ENCODE data around the gene NBEA. TPM values are rescaled to one million over a fixed set of nuclear protein-coding genes. Genes with fewer than 3 reads are reported as not detected.

NBEA gene
- total RNA-seq, 1 experiment from 2014 or later = 3.3 TPM

DNA sequence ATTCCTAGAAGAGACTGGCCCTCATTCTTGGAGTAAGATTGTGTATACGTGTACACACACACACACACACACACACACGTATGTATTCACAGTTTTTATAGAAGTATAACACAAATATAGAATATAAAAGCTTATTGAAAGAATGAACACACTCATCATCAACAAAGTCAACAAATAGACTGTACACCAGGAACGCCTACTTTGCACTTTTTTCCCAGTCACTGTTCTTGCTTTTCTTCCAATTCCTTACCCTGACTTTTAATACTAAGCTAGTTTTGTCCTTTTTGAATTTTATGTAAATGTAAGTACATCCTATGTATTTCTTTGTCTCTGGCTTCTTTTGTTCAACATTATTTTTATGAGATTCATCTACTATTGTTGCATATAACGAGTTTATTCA lies 269.9 kb downstream of the NBEA start:
- TF ChIP-seq CTCF (IDR thresholded peaks at IDR 0.05; ENCODE audit: unreplicated experiment) = no peak
- Mint-ChIP-seq H3K9me3 (ENCODE audit: unreplicated experiment) (no peaks in the 10 kb centered on the region), H3K4me1 (ENCODE audit: insufficient read depth, unreplicated experiment) (no peaks in the 10 kb centered on the region), H3K4me3 (ENCODE audit: unreplicated experiment) (no peak overlapping the region), H3K36me3 (ENCODE audit: insufficient read depth, unreplicated experiment) (no peaks in the 10 kb centered on the region), H3K27me3 (ENCODE audit: insufficient read depth, unreplicated experiment) (no peaks in the 10 kb centered on the region), H3K27ac (ENCODE audit: low read depth, unreplicated experiment) (no peak overlapping the region)
- ChIA-PET CTCF (interaction anchor here (1.3 to 2.5 kb wide), 2 partner anchors 511 to 577 kb away, joined by 3 to 7 read pairs; no protein-coding TSS in a partner anchor), POLR2A (no interaction called here)
- intact Hi-C loops (cut with micrococcal nuclease) = loop anchor here (5.0 kb wide), 1 partner anchor 575 kb away; no protein-coding TSS in a partner anchor
- no TSS peak for BruUV-seq (replicated peaks)
- DNase-seq (ENCODE audit: unreplicated experiment) = no peak

DNA sequence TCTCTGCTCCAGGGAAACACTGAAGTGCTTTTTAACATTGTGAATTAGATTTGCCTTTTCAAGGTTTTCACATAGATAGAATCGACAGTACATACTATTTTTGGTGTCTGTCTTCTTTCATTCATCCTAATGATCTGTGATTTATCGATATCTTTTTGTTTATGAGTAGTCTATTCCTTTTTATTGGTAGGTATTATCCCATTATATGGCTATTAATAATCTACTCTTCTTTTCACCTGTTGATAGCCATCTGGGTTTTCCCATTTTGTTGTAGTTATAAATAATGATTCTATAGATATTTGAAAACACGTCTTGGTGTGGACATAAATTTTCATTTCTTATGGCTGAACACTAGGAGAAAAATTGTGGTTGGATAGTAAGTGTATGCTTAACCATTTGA lies 271.8 kb downstream of the NBEA start:
- ChIA-PET CTCF (no interaction called here), POLR2A (no interaction called here)
- no peak for TF ChIP-seq CTCF (IDR thresholded peaks at IDR 0.05; ENCODE audit: unreplicated experiment)
- no peaks in the 10 kb centered on the region for H3K27me3 Mint-ChIP-seq (ENCODE audit: insufficient read depth, unreplicated experiment)
- intact Hi-C loops (cut with micrococcal nuclease) = loop anchor here (5.0 kb wide), 1 partner anchor 573 kb away; no protein-coding TSS in a partner anchor
- H3K9me3 Mint-ChIP-seq (ENCODE audit: unreplicated experiment) = no peaks in the 10 kb centered on the region
- no peak overlapping the region for H3K4me3 Mint-ChIP-seq (ENCODE audit: unreplicated experiment)
- DNase-seq (ENCODE audit: unreplicated experiment) = no peak
- H3K4me1 Mint-ChIP-seq (ENCODE audit: insufficient read depth, unreplicated experiment) = no peaks in the 10 kb centered on the region
- BruUV-seq (replicated peaks) = no TSS peak
- H3K36me3 Mint-ChIP-seq (ENCODE audit: insufficient read depth, unreplicated experiment) = no peaks in the 10 kb centered on the region
- no peak overlapping the region for H3K27ac Mint-ChIP-seq (ENCODE audit: low read depth, unreplicated experiment)

DNA sequence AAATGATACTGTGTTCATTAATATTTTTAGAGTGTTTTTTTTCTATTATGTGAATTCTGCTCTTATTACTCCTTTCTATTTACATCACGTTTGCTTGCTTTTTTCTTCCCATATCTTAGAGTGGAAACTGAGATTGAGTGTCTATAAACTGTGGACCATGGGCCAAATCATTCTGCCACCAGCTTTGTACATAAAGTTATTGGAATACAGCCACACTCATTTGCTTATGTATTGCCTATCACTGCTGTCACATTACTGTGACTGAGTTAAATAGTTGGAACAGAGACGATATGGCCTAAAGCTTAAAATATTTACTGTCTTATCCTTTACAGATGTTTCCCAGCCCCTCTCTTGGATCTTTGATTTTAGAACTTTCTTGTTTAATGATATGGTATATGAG lies 274.1 kb downstream of the NBEA start:
- no peak for TF ChIP-seq CTCF (IDR thresholded peaks at IDR 0.05; ENCODE audit: unreplicated experiment)
- no peaks in the 10 kb centered on the region for H3K4me1 Mint-ChIP-seq (ENCODE audit: insufficient read depth, unreplicated experiment)
- no TSS peak for BruUV-seq (replicated peaks)
- no peak overlapping the region for H3K27ac Mint-ChIP-seq (ENCODE audit: low read depth, unreplicated experiment)
- no peak overlapping the region for H3K4me3 Mint-ChIP-seq (ENCODE audit: unreplicated experiment)
- no peaks in the 10 kb centered on the region for H3K9me3 Mint-ChIP-seq (ENCODE audit: unreplicated experiment)
- H3K36me3 Mint-ChIP-seq (ENCODE audit: insufficient read depth, unreplicated experiment) = no peaks in the 10 kb centered on the region
- no peaks in the 10 kb centered on the region for H3K27me3 Mint-ChIP-seq (ENCODE audit: insufficient read depth, unreplicated experiment)
- intact Hi-C loops (cut with micrococcal nuclease) = no loop called here
- POLR2A ChIA-PET = no interaction called here
- CTCF ChIA-PET = interaction anchor here (0.6 kb wide), 1 partner anchor 1744 kb away, joined by 3 read pairs; no protein-coding TSS in a partner anchor
- no peak for DNase-seq (ENCODE audit: unreplicated experiment)

DNA sequence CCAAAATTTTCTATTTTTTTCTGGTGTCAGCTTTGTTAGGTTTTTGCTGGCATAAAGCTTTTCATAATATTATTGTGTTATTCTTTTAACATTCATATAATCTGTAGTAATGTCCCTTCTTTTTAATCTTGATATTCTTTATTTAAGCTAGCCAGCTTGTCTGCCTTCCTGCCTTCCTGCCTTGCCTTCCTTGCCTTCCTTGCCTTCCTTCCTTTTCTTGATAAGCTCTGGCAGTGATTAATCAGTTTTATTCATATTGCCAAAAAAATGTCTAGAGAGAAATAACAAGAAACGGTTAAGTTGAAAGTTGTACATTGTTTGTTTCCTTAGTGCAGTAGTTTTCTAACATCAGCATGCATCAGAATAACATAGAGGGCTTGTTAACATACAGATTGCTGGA lies 277.0 kb downstream of the NBEA start:
- no peaks in the 10 kb centered on the region for H3K9me3 Mint-ChIP-seq (ENCODE audit: unreplicated experiment)
- BruUV-seq (replicated peaks) = no TSS peak
- POLR2A ChIA-PET = interaction anchor here (0.5 kb wide), 2 partner anchors 29 to 30 kb away, joined by 3 read pairs; no protein-coding TSS in a partner anchor
- no peaks in the 10 kb centered on the region for H3K4me1 Mint-ChIP-seq (ENCODE audit: insufficient read depth, unreplicated experiment)
- CTCF ChIA-PET = interaction anchor here (0.6 to 1.1 kb wide), 2 partner anchors 9 to 1710 kb away, joined by 3 to 6 read pairs; no protein-coding TSS in a partner anchor
- H3K36me3 Mint-ChIP-seq (ENCODE audit: insufficient read depth, unreplicated experiment) = no peaks in the 10 kb centered on the region
- H3K4me3 Mint-ChIP-seq (ENCODE audit: unreplicated experiment) = no peak overlapping the region
- H3K27ac Mint-ChIP-seq (ENCODE audit: low read depth, unreplicated experiment) = no peak overlapping the region
- no peak for TF ChIP-seq CTCF (IDR thresholded peaks at IDR 0.05; ENCODE audit: unreplicated experiment)
- intact Hi-C loops (cut with micrococcal nuclease) = no loop called here
- H3K27me3 Mint-ChIP-seq (ENCODE audit: insufficient read depth, unreplicated experiment) = no peaks in the 10 kb centered on the region
- no peak for DNase-seq (ENCODE audit: unreplicated experiment)

Data from MCF 10A (cell line).